GM21526 (cell line): ENCODE measurements around the gene CENPP.
"Not testable (repeated sequence)": the region's sequence is repeated elsewhere in the genome, so short reads cannot be mapped to it uniquely, and the experiment has no call there.

Experiments
- ATAC-seq: cut with Tn5 transposase; IDR thresholded peaks from one replicate; pipeline ENCODE4 v1.9.1; 2021; ENCODE audit warnings: moderate library complexity; ENCODE audit not compliant: unreplicated experiment, low FRiP score

Gene CENPP

DNA sequence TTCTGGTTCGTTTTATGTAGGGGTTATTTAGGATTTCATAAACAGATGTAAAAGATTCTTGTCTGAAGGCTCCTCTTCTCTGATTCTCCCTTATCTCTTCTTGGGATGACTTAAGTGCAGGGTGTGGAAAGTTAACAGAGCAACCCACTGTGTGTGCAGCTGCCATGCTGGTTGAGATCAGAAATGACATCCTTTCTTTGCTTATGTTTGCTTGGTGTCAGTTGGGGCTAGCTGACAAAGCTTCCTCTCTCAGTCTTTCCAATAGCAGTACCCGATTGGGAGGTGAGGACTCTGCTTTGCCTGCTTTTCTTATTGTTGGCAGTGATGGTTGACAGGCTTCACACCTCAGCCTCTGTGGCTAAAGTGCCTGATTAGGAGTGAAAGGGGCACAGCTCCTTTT lies 52.1 kb downstream of the CENPP start:
- no peak for ATAC-seq

DNA sequence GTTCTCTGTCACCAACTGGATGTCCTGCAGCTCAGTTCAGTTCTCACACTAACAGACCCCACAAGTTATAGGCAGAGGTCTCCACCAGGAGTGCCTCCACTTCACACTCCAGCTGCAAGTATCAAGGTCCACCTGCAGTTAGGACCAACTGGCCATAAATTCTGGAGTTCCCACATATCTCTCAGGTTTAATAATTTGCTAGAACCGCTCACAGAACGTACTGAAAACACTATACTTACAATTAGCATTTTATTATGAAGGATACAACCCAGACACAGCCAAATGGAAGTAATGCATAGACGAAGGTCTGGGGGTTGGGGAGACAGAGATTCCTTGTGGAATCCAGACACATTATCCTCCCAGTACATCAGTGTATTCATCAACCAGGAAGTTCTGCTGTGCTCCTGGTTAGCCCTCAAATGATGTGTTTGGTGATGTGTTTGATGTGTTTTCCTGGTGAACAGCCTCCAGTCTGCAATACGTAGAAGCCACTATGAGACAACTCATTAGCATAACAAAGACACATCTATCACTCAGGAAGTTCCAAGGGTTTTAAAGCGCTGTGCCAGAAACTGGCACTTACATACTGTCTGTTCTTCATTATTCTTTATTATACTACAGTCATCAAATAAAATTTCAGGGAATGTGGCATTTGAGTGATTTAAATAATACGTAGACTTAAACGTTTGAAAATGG lies 53.3 kb downstream of the CENPP start:
- ATAC-seq, result no peak

GRCh38 chr9:92380603-92381002 lies 54.9 kb downstream of the CENPP start:
- no peak for ATAC-seq

DNA sequence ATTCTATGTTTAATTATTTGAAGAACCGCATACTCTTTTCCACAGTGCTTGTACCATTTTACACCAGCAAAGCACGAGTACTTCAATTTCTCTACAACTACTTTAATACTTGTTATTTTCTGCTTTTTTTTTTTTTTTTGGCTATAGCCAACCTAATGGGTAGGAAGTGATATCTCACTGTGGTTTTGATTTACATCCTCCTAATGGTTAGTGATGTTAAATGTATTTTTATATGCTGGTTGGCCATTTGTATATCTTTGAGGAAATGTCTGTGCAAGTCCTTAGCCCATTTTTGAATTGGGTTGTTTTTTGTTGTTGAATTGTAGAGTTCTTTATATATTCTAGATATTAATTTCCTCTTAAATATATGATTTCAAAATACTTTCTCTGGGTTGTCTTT lies 56.0 kb downstream of the CENPP start:
- no peak for ATAC-seq

- ATAC-seq, result no peak
Observed at GRCh38 chr9:92384375-92384774, 58.6 kb downstream of the CENPP start.

- no peak for ATAC-seq
Observed at GRCh38 chr9:92385001-92385400, 59.2 kb downstream of the CENPP start.

DNA sequence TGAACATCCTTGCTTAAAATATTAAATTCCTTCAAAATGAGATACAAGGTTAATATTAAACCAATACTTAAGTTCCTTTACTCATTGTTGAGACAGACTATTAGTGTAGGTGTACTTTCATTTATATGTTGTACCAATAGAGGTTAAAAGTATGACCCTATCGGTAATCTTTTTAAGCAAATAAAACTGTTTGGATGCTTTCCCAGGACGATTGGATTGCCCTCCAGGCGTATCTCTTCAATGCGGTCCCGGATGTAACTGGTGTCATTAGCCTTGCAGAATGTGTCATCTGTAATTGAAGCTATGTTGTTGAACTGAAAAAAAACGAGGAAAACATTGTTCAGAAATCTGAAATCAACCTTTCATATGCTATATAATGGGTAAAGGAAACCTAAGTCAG lies 59.7 kb downstream of the CENPP start:
- ATAC-seq, result no peak

DNA sequence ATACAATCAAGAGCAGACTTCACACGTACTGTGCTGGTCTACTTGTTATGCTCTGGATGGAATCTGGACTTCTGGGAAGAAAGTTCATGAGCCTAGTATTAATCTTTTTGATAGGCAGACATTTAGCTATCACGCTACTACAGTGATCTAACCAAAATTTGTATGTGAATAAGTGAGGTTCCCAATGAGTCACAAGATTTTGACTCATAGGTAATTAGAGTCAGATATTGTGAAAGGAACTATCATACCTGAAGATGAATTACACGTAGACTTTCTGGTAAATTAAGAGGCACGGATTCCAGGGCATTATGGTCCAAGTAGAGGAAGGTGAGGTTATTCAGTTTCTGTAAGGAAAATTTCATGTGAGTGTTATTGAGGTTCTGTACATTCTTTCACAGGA lies 60.2 kb downstream of the CENPP start:
- no peak for ATAC-seq

DNA sequence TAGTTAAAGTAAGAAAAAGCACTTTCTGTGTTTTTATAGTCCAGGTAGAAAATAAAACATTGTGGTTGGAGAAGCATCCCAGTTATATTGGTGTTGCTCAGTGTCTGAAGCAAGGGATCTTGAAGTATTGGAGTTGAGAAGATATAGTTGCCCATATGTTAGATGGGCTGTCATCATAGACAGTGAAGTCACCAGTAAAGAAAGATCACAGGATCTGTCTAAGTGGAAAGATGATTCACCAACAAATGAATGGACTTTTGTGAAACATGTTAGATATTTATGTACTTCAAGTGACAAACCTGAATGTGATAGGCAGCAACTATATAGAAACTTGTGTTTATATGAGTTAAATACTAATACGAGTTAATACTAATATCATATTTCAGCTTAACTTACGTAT lies 66.9 kb downstream of the CENPP start:
- ATAC-seq, result no peak

DNA sequence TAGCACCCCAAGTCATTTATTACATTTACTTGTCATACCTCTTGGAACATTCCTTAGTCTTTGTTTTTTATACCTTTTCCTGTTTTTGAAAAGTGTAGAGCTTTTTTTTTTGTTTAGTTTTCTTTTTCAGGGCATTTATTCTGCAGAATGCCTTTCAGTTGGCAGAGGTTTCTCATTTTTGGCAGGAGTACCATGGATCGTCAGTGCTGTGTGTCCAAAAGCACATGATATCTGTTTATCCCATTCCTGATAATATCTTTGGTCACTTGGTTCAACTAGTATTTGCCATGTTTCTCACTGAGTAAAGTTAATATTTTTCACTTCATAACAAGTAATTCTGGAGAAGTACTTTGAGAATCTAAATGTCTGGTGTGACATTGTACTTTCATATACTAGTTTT lies 67.9 kb downstream of the CENPP start:
- no peak for ATAC-seq

DNA sequence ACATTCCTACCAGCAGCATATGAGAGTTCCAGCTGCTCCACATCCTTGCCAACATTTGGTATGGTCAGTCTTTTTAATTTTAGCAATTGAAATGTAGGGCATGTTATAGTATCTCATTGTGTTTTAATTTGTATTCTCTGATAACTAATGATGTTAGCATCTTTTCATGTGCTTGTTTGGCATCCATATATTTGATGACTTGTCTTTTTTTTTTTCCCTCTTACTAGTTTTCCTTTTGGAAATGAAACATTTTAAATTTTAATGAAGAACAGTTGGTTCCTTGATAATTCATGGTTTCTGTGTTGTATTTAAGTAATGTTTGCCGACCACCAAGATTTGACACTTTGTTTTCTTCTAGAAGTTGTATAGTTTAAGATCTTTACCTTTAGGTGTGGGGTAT lies 69.9 kb downstream of the CENPP start:
- no peak for ATAC-seq

- ATAC-seq, result no peak
Observed at GRCh38 chr9:92397853-92398252, 72.1 kb downstream of the CENPP start.

GRCh38 chr9:92402360-92402759 lies 76.6 kb downstream of the CENPP start:
- no peak for ATAC-seq

DNA sequence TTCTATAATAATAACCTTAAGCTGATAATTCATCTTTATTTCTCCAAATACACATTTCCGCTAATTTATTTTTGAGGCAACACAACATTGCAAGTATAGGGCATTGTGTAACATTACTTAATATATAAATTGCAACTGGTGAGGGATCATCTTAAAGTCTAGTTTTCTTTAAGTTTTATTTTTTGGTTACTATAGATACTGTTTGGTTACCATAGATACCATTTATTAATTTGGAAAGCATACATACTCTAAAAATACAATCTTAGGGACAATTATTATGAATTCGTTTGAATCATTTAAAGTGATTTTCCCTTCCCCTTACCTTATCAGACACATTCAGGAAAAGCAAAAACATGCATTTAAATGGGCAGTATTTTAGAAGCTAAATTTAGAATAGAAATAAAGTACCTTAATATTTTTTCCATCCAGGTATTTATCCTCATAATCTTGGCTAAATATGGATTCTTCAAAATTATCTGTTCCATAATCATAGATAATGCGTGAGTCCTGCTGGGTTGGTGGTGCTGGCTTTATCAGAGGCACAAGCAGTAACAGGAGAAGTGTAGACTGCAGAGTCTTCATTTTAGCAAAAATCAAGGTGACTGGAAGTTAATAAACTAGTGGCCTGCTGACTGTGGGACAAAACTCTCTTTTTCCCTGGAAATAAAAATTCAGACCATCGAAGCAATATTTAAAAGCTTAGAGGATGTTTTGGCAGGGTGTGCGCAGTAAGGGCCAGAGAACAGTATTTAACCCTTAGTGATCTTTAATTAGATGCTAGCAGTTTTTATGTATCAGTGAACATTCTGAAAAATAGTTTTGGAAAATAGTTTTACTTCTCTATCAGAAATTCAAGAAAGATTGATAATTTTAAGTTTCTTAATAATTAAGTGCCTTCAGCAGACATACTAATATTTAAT lies 77.3 kb downstream of the CENPP start:
- ATAC-seq, result no peak

GRCh38 chr9:92404042-92404836 lies 78.5 kb downstream of the CENPP start, which contains the start of gene OGN:
OGN (minus strand) TSS chr9:92404578; CDS start chr9:92403407, 1,171 bp downstream.
- ATAC-seq, result no peak

DNA sequence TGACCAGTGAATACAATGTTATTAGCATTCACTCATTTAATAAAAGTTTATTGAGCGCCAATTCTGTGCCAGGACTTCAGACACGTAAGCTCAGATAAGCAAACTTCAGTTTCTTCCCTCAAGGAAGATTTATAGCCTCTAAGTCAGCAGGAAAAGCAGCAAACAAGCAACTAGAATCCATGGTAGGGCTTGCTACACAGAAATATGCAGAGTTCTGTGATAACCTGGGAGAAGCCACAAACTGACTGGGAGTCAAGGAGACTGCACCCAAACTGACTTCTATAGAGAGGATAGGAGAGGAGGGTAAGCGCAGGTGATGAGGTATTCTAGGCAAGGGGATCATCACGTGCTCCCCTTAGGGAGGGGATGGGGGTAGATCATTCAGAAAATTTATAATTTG lies 80.1 kb downstream of the CENPP start:
- ATAC-seq, result no peak

- no peak for ATAC-seq
Observed at GRCh38 chr9:92406477-92406876, 80.7 kb downstream of the CENPP start.

- no peak for ATAC-seq
Observed at GRCh38 chr9:92407818-92408217, 82.1 kb downstream of the CENPP start.

DNA sequence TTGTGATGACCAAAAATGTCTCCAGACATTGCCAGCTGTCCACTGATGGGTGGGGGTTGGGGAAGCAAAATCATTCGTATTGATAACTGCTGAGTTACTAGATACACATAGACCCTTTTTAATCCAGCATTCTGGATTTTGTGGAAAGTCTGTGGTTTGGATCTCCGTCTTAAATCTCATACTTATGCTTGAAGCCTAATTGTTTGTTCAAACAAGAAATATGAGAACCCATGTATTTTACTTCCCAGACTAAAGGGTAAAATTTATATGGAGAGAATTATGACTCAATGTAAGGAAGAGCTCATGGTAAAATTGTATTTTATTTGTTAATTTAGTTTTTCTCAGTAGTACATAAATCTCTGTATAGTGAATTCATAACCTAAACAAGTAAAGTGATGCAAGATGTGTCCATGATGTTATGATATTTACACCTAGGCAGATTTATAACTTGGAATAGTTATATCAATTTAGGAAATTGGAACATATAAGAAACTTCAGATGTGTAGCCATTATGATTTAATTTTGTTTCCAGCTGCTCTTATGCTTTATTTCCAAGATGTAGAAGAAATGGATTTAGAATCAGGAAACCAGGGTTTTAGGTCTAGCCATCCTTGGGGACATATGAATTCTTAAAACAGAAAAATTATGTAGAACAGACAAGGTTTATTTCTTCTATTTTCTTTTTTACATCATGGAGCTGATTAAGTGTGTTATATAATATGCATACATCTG lies 83.2 kb downstream of the CENPP start:
- no peak for ATAC-seq

GRCh38 chr9:92411157-92411556 lies 85.4 kb downstream of the CENPP start:
- ATAC-seq, result not testable (repeated sequence)
